Measurements from ENCODE around the gene ADAMTS9. TPM values are rescaled to one million over a fixed set of nuclear protein-coding genes. Genes with fewer than 3 reads are reported as not detected.

The ADAMTS9 gene
- total RNA-seq, 1 experiment from 2014 or later: 0.46 TPM

DNA sequence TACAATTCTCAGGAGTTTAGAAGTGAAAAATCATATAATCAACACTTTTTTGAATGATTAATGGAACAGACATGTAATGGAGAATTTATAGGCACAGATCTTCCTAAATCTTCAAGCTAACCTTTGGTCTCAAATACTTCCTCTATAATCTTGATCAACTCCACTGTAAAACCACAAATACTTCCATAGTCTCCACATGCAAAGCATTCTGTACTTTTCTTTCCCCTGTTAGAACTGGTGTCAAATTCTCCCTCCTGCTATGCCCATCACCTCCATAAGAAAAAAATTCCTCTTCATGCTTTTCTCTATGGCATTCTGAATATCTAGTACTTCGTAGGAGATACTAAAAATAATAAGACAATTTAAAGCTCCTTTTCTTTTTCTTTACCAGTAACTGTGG is 214.3 kb downstream of the ADAMTS9 start:
- no peak overlapping the region for H3K9ac ChIP-seq (ENCODE audit: extremely low read depth, insufficient read length, low read length)
- H3K56ac ChIP-seq (ENCODE audit: insufficient read length, low read depth, low read length): no peak overlapping the region
- H3K4me1 ChIP-seq (ENCODE audit: insufficient read depth, low read length): peaks cover 2% of the 10 kb centered on the region; the same call in 1 of the 2 replicates
- Mint-ChIP-seq H3K36me3 (ENCODE audit: insufficient read depth in 1 of 3, low read depth in 3 of 3) (peaks cover 20 to 33% (median 24%) of the 10 kb centered on the region in 3 experiments), H3K4me1 (peaks cover 11 to 14% of the 10 kb centered on the region in 2 experiments), H3K27ac (no peak overlapping the region; a peak in 1 of 7 replicates), H3K4me3 (no peak overlapping the region), H3K27me3 (ENCODE audit: low read depth) (peaks cover 14% of the 10 kb centered on the region), H3K9me3 (peaks cover 32 to 37% of the 10 kb centered on the region in 2 experiments)
- H3T11ph ChIP-seq (ENCODE audit: low read length): no peak overlapping the region
- H3K9me3 ChIP-seq (ENCODE audit: control insufficient read depth, low read depth, low read length): peaks cover 6% of the 10 kb centered on the region
- no peak overlapping the region for H2BK20ac ChIP-seq (ENCODE audit: low read depth, low read length, poor library complexity, severe bottlenecking)
- H3K27me3 ChIP-seq (ENCODE audit: insufficient read depth, low read length): no peaks in the 10 kb centered on the region
- H3K79me1 ChIP-seq (ENCODE audit: insufficient read depth, low read depth, low read length, poor library complexity, severe bottlenecking): no peaks in the 10 kb centered on the region
- WGBS (ENCODE audit: extremely low coverage, insufficient read length, low lambda C conversion rate): no CpG with 5 or more reads among the region's 1 CpG
- H3K79me2 ChIP-seq (ENCODE audit: insufficient read depth, low read length): no peaks in the 10 kb centered on the region
- H2BK5ac ChIP-seq (ENCODE audit: insufficient read length, low read length): no peak overlapping the region
- H2BK12ac ChIP-seq (ENCODE audit: insufficient read length, low read depth, low read length): no peak overlapping the region
- no peak overlapping the region for H3K18ac ChIP-seq (ENCODE audit: insufficient read length, low read depth, low read length)
- H3K14ac ChIP-seq (ENCODE audit: insufficient read depth, low read length): no peak overlapping the region
- no peak overlapping the region for H2BK120ac ChIP-seq (ENCODE audit: low read depth, low read length, poor library complexity, severe bottlenecking)
- TF ChIP-seq, protein P1, sequence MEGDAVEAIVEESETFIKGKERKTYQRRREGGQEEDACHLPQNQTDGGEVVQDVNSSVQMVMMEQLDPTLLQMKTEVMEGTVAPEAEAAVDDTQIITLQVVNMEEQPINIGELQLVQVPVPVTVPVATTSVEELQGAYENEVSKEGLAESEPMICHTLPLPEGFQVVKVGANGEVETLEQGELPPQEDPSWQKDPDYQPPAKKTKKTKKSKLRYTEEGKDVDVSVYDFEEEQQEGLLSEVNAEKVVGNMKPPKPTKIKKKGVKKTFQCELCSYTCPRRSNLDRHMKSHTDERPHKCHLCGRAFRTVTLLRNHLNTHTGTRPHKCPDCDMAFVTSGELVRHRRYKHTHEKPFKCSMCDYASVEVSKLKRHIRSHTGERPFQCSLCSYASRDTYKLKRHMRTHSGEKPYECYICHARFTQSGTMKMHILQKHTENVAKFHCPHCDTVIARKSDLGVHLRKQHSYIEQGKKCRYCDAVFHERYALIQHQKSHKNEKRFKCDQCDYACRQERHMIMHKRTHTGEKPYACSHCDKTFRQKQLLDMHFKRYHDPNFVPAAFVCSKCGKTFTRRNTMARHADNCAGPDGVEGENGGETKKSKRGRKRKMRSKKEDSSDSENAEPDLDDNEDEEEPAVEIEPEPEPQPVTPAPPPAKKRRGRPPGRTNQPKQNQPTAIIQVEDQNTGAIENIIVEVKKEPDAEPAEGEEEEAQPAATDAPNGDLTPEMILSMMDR (conservative IDR thresholded peaks at IDR 0.05): no peak
- H3K4ac ChIP-seq (ENCODE audit: low read depth, low read length): no peak overlapping the region
- no peak overlapping the region for H3K4me2 ChIP-seq (ENCODE audit: insufficient read depth, insufficient read length, low read length)
- no peak overlapping the region for H3K27ac ChIP-seq (ENCODE audit: insufficient read length, low read depth, low read length)
- H4K20me1 ChIP-seq (ENCODE audit: control insufficient read depth, insufficient read depth, insufficient read length): no peaks in the 10 kb centered on the region
- H3K23ac ChIP-seq (ENCODE audit: insufficient read length, low read depth, low read length): no peak overlapping the region
- no peak overlapping the region for H4K8ac ChIP-seq (replicated peaks; ENCODE audit: insufficient read length, low read depth, low read length)
- H2BK15ac ChIP-seq (ENCODE audit: low read depth, low read length): no peak overlapping the region
- no peak overlapping the region for H2AK5ac ChIP-seq (ENCODE audit: insufficient read length, low read length)
- H3K23me2 ChIP-seq (ENCODE audit: insufficient read length, low read depth, low read length, poor library complexity, severe bottlenecking): no peaks in the 10 kb centered on the region
- DNase-seq: no peak
- no peak overlapping the region for H4K5ac ChIP-seq (ENCODE audit: insufficient read length, low read depth, low read length)
- H2AFZ ChIP-seq (ENCODE audit: low read length): no peak overlapping the region
- no peak overlapping the region for H4K91ac ChIP-seq (ENCODE audit: insufficient read length, low read depth, low read length)
